Spleen (tissue), 11 donors: ENCODE measurements around the gene NOL11. TPM values are rescaled to one million over a fixed set of nuclear protein-coding genes. Genes with fewer than 3 reads are reported as not detected.

Experiments
- DNase-seq: peaks from one replicate; pipeline ENCODE4 v3.0.0-alpha.2; 2020
- H3K27ac ChIP-seq, 8 donors: fragments of 200-600 bp; sonication (generic) in 7 of 8; 1 replicate in 4 of 8; 2 replicates in 4 of 8; pipeline versions ENCODE4 v1.5.0 to v1.8.0; 2016 to 2021; ENCODE audit warnings: inconsistent platforms in 4 of 8, mild to moderate bottlenecking in 4 of 8, moderate library complexity in 1 of 8
- H3K27me3 ChIP-seq, 7 donors: fragments of 200-600 bp; sonication (generic) in 6 of 7; replicated peaks in 1 of 7; 1 replicate in 4 of 7; 2 replicates in 3 of 7; pipeline versions ENCODE4 v1.5.0 to v1.8.0; 2016 to 2021; ENCODE audit warnings: inconsistent platforms in 3 of 7, mild to moderate bottlenecking in 1 of 7
- H3K36me3 ChIP-seq, 6 donors: fragments of 200-600 bp; sonication (generic) in 5 of 6; 1 replicate in 4 of 6; 2 replicates in 2 of 6; pipeline versions ENCODE4 v1.5.0 to v1.8.0; 2016 to 2021; ENCODE audit warnings: inconsistent platforms in 2 of 6
- H3K4me1 ChIP-seq, 6 donors: fragments of 200-600 bp; sonication (generic) in 5 of 6; 1 replicate in 3 of 6; 2 replicates in 3 of 6; pipeline versions ENCODE4 v1.5.0 to v1.8.0; 2016 to 2021; ENCODE audit warnings: inconsistent platforms in 3 of 6
- H3K4me3 ChIP-seq, 8 donors: fragments of 200-600 bp; sonication (generic) in 7 of 8; 1 replicate in 4 of 8; 2 replicates in 4 of 8; pipeline versions ENCODE4 v1.5.0 to v1.8.0; 2016 to 2021; ENCODE audit warnings: inconsistent platforms in 4 of 8, mild to moderate bottlenecking in 4 of 8, moderate library complexity in 2 of 8
- H3K9me3 ChIP-seq, 8 donors: fragments of 200-600 bp; sonication (generic) in 7 of 8; 1 replicate in 4 of 8; 2 replicates in 4 of 8; pipeline versions ENCODE4 v1.5.0 to v1.8.0; 2016 to 2021; ENCODE audit warnings: inconsistent platforms in 4 of 8
- POLR2A ChIP-seq, 3 donors: fragments of 450-650 bp; IDR thresholded peaks; one replicate each; pipeline ENCODE4 v1.5.1; 2017; ENCODE audit warnings: antibody characterized with exemption in 3 of 3, mild to moderate bottlenecking in 1 of 3
- POLR2AphosphoS5 ChIP-seq, 3 donors: sonication (generic); formaldehyde crosslinking; IDR thresholded peaks; one replicate each; pipeline ENCODE4 v1.5.1; 2017; ENCODE audit warnings: antibody characterized with exemption in 3 of 3
- WGBS, 5 donors: extraction: QIAGEN DNeasy Blood & Tissue Kit in 3 of 5; methylation state at CpG; one replicate each; pipeline versions ENCODE4 v1.1.5 to v1.1.7; 2013 to 2018; 5-methylcytosine and 5-hydroxymethylcytosine counted together
- intact Hi-C: fragments of 100-400 bp; cut with DNase I; formaldehyde crosslinking; loops from one replicate; pipeline ENCODE4 v1.15.0; 2023; ENCODE audit warnings: low total_unique reads
- polyA plus RNA-seq, 3 donors: library from polyadenylated mRNA; stranded (reverse); fragments of 200-250 nt; gene quantifications; one replicate each; pipeline ENCODE4 v1.2.1, GENCODE V29; 2013
- total RNA-seq, 7 donors: library from RNA; depleted of rRNA in 3 of 7; stranded (reverse); fragments of >200 nt in 3 of 7; fragmentation: NEBNext Ultra II Directional in 4 of 7; extraction: Animal tissue kit (Norgen Biotek cat#: 25700) in 4 of 7; gene quantifications; one replicate each; pipeline versions ENCODE4 v1.1.0 to v1.2.1, GENCODE V29; 2016 to 2021
- TF ChIP-seq, protein P1 (sequence below), 11 experiments: fragments of 200-600 bp in 7 of 11; fragments of 450-650 bp in 4 of 11; sonication (generic) in 4 of 11; IDR thresholded peaks in 8 of 11; conservative IDR thresholded peaks in 3 of 11; 1 replicate in 7 of 11; 2 replicates in 4 of 11; pipeline versions ENCODE4 v1.4.0 to v1.8.0; 2016 to 2021; ENCODE audit warnings: antibody characterized with exemption in 11 of 11, inconsistent platforms in 4 of 11, mild to moderate bottlenecking in 1 of 11
- donor health status: healthy with polysubstance abuse.
- donor health status: DM: no; HTN: no; CAD: no; lungs with moderate emphysema.
- donor health status: DM: no; HTN: no; CAD: no.
- donor health status: Bipolar disorder and iron deficiency.
- donor health status: healthy.
- donor health status: DM: no; HTN: no; CAD: no.
- donor health status: DM: yes; HTN: yes; CAD: no.

Gene NOL11
- total and polyA plus RNA-seq, 10 donors = 30.7 to 49.7 (median 42.0) TPM

DNA sequence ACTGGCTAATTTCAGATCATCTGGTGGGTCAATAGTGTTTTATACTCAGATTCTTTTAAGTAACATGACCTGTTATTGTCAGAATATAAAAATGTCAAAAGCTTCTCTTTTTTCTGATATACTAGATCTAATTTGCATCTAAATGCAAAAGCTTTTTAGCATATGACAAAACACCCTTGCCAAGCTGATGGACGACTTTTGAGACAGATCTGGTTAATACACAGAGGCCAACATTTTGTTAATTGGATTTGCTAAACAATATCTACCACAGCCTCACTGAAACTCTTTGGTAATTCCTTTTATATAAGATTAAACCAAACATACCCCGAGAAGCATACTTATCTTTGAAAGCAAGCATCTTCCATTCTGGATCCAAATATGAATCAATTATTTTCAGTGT lies 10.3 kb upstream of the NOL11 start:
- Histone ChIP-seq H3K9me3 (no peaks in the 10 kb centered on the region), H3K27me3 (no peaks in the 10 kb centered on the region), H3K4me3 (no peak overlapping the region), H3K27ac (no peak overlapping the region), H3K4me1 (no peaks in the 10 kb centered on the region), H3K36me3 (no peaks in the 10 kb centered on the region)
- TF ChIP-seq POLR2A (IDR thresholded peaks at IDR 0.05) (no peak), POLR2AphosphoS5 (IDR thresholded peaks at IDR 0.05) (no peak)
- TF ChIP-seq, protein P1, sequence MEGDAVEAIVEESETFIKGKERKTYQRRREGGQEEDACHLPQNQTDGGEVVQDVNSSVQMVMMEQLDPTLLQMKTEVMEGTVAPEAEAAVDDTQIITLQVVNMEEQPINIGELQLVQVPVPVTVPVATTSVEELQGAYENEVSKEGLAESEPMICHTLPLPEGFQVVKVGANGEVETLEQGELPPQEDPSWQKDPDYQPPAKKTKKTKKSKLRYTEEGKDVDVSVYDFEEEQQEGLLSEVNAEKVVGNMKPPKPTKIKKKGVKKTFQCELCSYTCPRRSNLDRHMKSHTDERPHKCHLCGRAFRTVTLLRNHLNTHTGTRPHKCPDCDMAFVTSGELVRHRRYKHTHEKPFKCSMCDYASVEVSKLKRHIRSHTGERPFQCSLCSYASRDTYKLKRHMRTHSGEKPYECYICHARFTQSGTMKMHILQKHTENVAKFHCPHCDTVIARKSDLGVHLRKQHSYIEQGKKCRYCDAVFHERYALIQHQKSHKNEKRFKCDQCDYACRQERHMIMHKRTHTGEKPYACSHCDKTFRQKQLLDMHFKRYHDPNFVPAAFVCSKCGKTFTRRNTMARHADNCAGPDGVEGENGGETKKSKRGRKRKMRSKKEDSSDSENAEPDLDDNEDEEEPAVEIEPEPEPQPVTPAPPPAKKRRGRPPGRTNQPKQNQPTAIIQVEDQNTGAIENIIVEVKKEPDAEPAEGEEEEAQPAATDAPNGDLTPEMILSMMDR (IDR thresholded peaks at IDR 0.05 in 8 of 11, conservative IDR thresholded peaks at IDR 0.05 in 3 of 11) = no peak
- 76 to 86% (median 80%) methylated on average over 2 of the region's 2 CpGs for WGBS, 5 donors
- no peak for DNase-seq
- intact Hi-C loops = no loop called here

DNA sequence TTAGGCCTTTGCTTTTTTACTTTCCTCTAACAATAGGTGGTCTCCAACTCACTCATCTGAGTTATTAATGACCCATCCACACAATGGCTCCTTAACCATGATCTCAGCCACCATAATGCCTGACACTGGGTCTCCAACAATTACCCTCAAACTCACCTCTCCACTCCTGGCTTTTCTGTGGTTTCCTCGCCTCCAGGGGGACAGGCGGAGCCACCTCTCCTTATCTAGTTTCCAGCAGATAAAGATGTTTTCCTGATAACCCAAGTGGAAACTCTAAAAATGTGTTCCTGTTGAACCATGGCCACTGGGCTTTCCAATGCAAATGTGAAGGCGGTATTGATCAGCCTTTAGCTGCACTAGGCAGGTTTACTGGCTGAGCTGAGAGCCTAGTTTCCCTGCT lies 9.4 kb upstream of the NOL11 start:
- TF ChIP-seq POLR2A (IDR thresholded peaks at IDR 0.05) = no peak
- TF ChIP-seq POLR2AphosphoS5 (IDR thresholded peaks at IDR 0.05) = no peak
- TF ChIP-seq, protein P1 (IDR thresholded peaks at IDR 0.05 in 8 of 11, conservative IDR thresholded peaks at IDR 0.05 in 3 of 11) = no peak
- no peaks in the 10 kb centered on the region for H3K9me3 ChIP-seq
- no peaks in the 10 kb centered on the region for H3K27me3 ChIP-seq
- no peaks in the 10 kb centered on the region for H3K4me1 ChIP-seq
- H3K36me3 ChIP-seq = no peaks in the 10 kb centered on the region
- whole genome bisulfite sequencing, 5 donors = 76 to 88% (median 81%) methylated on average over 3 of the region's 3 CpGs
- no peak for DNase-seq
- H3K27ac ChIP-seq = no peak overlapping the region
- no peak overlapping the region for H3K4me3 ChIP-seq
- intact Hi-C loops = no loop called here

- intact Hi-C loops = no loop called here
- 69 to 82% (median 78%) methylated on average over 4 of the region's 4 CpGs for WGBS, 5 donors
- H3K36me3 ChIP-seq = no peaks in the 10 kb centered on the region
Measured at GRCh38 chr17:67711916-67712315, 5.8 kb upstream of the NOL11 start.

DNA sequence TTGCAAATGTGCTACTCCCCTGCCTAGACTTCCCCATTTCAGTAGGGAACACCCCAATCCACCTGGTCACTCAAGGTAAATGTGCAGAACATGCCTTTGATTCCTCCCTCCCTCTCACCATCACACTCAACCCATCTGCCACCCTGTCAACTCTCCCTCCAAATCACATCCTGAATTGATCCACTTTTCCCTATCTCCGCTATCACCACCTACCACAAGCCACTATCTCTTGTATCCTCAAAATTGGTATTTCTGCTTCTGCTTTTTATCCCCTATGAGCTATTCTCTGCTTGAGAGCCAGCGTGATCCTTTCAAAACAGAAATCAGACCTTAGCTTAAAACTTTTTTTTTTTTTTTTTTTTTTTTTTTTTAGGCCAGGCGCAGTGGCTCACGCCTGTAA lies 5.4 kb upstream of the NOL11 start:
- Histone ChIP-seq H3K4me1 (peaks cover 0 to 9% (median 6%) of the 10 kb centered on the region in 6 donors), H3K4me3 (no peak overlapping the region), H3K36me3 (no peaks in the 10 kb centered on the region), H3K27me3 (no peaks in the 10 kb centered on the region), H3K27ac (no peak overlapping the region), H3K9me3 (no peaks in the 10 kb centered on the region)
- 83 to 95% (median 89%) methylated on average over 4 of the region's 4 CpGs for WGBS, 5 donors
- intact Hi-C loops = no loop called here
- DNase-seq = no peak
- TF ChIP-seq POLR2A (IDR thresholded peaks at IDR 0.05) (no peak), POLR2AphosphoS5 (IDR thresholded peaks at IDR 0.05) (no peak)
- TF ChIP-seq, protein P1 (IDR thresholded peaks at IDR 0.05 in 8 of 11, conservative IDR thresholded peaks at IDR 0.05 in 3 of 11) = no peak

More at GRCh38 chr17:67711916-67712315, 5.8 kb upstream of the NOL11 start:
- Histone ChIP-seq H3K4me1 (peaks cover 0 to 5% (median 3%) of the 10 kb centered on the region in 6 donors), H3K27ac (no peak overlapping the region), H3K9me3 (no peaks in the 10 kb centered on the region), H3K4me3 (no peak overlapping the region), H3K27me3 (no peaks in the 10 kb centered on the region)
- DNase-seq = no peak
- no peak for TF ChIP-seq POLR2AphosphoS5 (IDR thresholded peaks at IDR 0.05)
- no peak for TF ChIP-seq POLR2A (IDR thresholded peaks at IDR 0.05)
- TF ChIP-seq, protein P1 (IDR thresholded peaks at IDR 0.05 in 8 of 11, conservative IDR thresholded peaks at IDR 0.05 in 3 of 11) = no peak
